HepG2 (cell line): Measurements from ENCODE around the gene CREG2. TPM values are rescaled to one million over a fixed set of nuclear protein-coding genes. Genes with fewer than 3 reads are reported as not detected.

Experiments used
- ASH2L ChIP-seq: fragments of 300-600, 200-600 bp; sonication (generic); IDR thresholded peaks from 2 replicates; pipeline ENCODE4 v1.7.0; 2017; ENCODE audit warnings: low read depth, mild to moderate bottlenecking, moderate library complexity, mixed read lengths, low read length; ENCODE audit not compliant: insufficient read length
- CCAR2 ChIP-seq: fragments of 200-400 bp; formaldehyde crosslinking; optimal IDR thresholded peaks from 2 replicates; pipeline ENCODE3; 2018; ENCODE audit warnings: low read depth, mild to moderate bottlenecking, low read length, moderate library complexity
- E2F2 ChIP-seq: sonication (generic); formaldehyde crosslinking; IDR thresholded peaks from 2 replicates; pipeline ENCODE4 v1.4.0; 2020; ENCODE audit warnings: missing genetic modification reagents, borderline replicate concordance
- E2F5 ChIP-seq: sonication (generic); formaldehyde crosslinking; conservative IDR thresholded peaks from 2 replicates; pipeline ENCODE4 v1.4.0; 2020; ENCODE audit warnings: missing genetic modification reagents
- ELF3 ChIP-seq: IDR thresholded peaks from 2 replicates; pipeline ENCODE4 v1.6.1; 2016; ENCODE audit warnings: missing genetic modification reagents, missing compliant biosample characterization
- EZH2 ChIP-seq: conservative IDR thresholded peaks from 2 replicates; pipeline ENCODE4 v1.6.1; 2012; ENCODE audit warnings: mild to moderate bottlenecking, low read depth, low read length, moderate library complexity
- FOXK1 ChIP-seq: sonication (generic); formaldehyde crosslinking; IDR thresholded peaks from 2 replicates; pipeline ENCODE4 v1.4.0; 2020; ENCODE audit warnings: low read depth, missing genetic modification reagents, borderline replicate concordance
- HDAC2 ChIP-seq: sonication (generic); formaldehyde crosslinking; IDR thresholded peaks from 2 replicates; pipeline ENCODE4 v1.4.0; 2020; ENCODE audit warnings: missing genetic modification reagents
- HOXD1 ChIP-seq: sonication (generic); formaldehyde crosslinking; IDR thresholded peaks from 2 replicates; pipeline ENCODE4 v1.5.0; 2020; ENCODE audit warnings: missing genetic modification reagents
- JARID2 ChIP-seq: sonication (generic); formaldehyde crosslinking; IDR thresholded peaks from 2 replicates; pipeline ENCODE4 v1.8.1; 2023; ENCODE audit warnings: missing genetic modification reagents, inconsistent platforms; ENCODE audit not compliant: insufficient replicate concordance
- RARA ChIP-seq: IDR thresholded peaks from 2 replicates; pipeline ENCODE4 v1.6.1; 2016; ENCODE audit warnings: missing genetic modification reagents, missing compliant biosample characterization
- RCOR2 ChIP-seq: IDR thresholded peaks from 2 replicates; pipeline ENCODE4 v1.6.1; 2016; ENCODE audit warnings: missing biosample characterization, missing genetic modification reagents
- THAP7 ChIP-seq: sonication (generic); formaldehyde crosslinking; IDR thresholded peaks from 2 replicates; pipeline ENCODE4 v1.8.1; 2023; ENCODE audit warnings: mild to moderate bottlenecking, missing genetic modification reagents
- ZC3H4 ChIP-seq: sonication (generic); formaldehyde crosslinking; IDR thresholded peaks from 2 replicates; pipeline ENCODE4 v1.4.0; 2020; ENCODE audit warnings: missing genetic modification reagents, borderline replicate concordance
- ZNF136 ChIP-seq: sonication (generic); formaldehyde crosslinking; IDR thresholded peaks from 2 replicates; pipeline ENCODE4 v1.8.1; 2022; ENCODE audit warnings: low read depth, mild to moderate bottlenecking, moderate library complexity, missing genetic modification reagents
- ZNF414 ChIP-seq: sonication (generic); formaldehyde crosslinking; IDR thresholded peaks from 2 replicates; pipeline ENCODE4 v1.5.0; 2020; ENCODE audit warnings: missing genetic modification reagents
- ZNF580 ChIP-seq: IDR thresholded peaks from 2 replicates; pipeline ENCODE4 v1.6.1; 2016; ENCODE audit warnings: low read depth, borderline replicate concordance
- ZNF839 ChIP-seq: sonication (generic); formaldehyde crosslinking; IDR thresholded peaks from 2 replicates; pipeline ENCODE4 v1.4.0; 2020; ENCODE audit warnings: missing genetic modification reagents, mild to moderate bottlenecking, borderline replicate concordance
- polyA plus RNA-seq, 8 experiments: library from polyadenylated mRNA; depleted of rRNA in 3 of 8; stranded (reverse) in 7 of 8; unstranded in 1 of 8; fragments of >200 nt; fragmentation: Illumina TruSeq in 4 of 8; extraction: Trizol in 4 of 8; gene quantifications; 2 replicates each; pipeline versions ENCODE4 v1.2.1 to v1.2.3, GENCODE V29; 2011 to 2016; ENCODE audit warnings: low read depth in 4 of 8, missing spikeins in 1 of 8, mixed read lengths in 1 of 8; ENCODE audit not compliant: insufficient read depth in 1 of 8
- total RNA-seq, 5 experiments: library from RNA; depleted of rRNA; stranded (reverse); fragments of >200 nt; fragmentation: Illumina TruSeq; extraction: Trizol; gene quantifications; 2 replicates each; pipeline ENCODE4 v1.2.3, GENCODE V29; 2016; ENCODE audit warnings: low read depth in 1 of 5
- TF ChIP-seq, protein P1 (sequence below): sonication (generic); formaldehyde crosslinking; IDR thresholded peaks from 2 replicates; pipeline ENCODE4 v1.4.0; 2020; ENCODE audit warnings: missing genetic modification reagents, borderline replicate concordance
- TF ChIP-seq, protein P2 (sequence below): sonication (generic); formaldehyde crosslinking; IDR thresholded peaks from 2 replicates; pipeline ENCODE4 v1.8.0; 2022; ENCODE audit warnings: mild to moderate bottlenecking, missing genetic modification reagents

CREG2 gene
- total and polyA plus RNA-seq, 2 of the 13 experiments (the other 11 are each of a cell fraction or from before 2014, with no cell fraction given) = 0.18 to 0.26 TPM

DNA sequence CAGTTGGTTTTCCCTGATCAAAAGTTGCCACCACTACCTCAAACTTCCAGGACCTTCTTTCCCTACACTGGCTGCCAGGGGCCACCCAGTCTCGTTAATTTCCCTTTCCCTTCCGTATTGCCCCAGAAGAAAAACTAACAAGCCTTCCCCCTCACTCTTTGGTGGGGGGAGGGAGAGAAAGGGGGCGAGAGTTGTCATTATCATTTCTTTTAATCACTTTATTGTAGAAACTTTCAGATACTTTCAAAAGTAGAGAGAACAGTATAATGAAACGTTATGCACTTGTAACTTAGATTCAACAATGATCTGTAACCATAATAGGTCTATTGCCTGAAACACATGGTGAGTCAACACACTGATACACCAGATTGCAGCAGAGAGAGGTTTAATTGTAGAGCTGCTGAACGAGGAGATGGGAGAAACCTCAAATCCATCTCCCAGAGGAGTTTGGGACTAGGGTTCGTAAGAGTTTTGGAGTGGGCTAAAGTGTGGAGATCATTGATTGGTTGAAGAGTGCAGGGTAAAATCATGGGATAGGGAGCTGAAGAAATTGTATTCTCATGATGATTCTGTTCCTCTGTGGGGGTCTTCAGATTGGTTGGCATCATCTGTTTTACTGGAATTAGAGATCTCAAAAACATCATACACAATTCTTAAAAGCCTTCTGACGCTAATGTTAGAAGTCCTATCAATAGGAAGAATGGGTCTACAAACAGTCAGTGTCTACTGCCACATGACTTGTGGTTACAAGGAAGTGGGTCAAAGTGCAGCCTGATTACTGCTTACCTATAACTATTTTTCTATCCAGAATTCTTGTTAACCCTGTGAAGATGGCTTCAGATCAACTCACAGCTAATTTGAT is 76.2 kb downstream of the CREG2 start (continued):
- TF ChIP-seq, protein P1, sequence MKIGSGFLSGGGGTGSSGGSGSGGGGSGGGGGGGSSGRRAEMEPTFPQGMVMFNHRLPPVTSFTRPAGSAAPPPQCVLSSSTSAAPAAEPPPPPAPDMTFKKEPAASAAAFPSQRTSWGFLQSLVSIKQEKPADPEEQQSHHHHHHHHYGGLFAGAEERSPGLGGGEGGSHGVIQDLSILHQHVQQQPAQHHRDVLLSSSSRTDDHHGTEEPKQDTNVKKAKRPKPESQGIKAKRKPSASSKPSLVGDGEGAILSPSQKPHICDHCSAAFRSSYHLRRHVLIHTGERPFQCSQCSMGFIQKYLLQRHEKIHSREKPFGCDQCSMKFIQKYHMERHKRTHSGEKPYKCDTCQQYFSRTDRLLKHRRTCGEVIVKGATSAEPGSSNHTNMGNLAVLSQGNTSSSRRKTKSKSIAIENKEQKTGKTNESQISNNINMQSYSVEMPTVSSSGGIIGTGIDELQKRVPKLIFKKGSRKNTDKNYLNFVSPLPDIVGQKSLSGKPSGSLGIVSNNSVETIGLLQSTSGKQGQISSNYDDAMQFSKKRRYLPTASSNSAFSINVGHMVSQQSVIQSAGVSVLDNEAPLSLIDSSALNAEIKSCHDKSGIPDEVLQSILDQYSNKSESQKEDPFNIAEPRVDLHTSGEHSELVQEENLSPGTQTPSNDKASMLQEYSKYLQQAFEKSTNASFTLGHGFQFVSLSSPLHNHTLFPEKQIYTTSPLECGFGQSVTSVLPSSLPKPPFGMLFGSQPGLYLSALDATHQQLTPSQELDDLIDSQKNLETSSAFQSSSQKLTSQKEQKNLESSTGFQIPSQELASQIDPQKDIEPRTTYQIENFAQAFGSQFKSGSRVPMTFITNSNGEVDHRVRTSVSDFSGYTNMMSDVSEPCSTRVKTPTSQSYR (CRISPR knock-in tag) = peak; percentile 45; the same call in 1 of the 2 replicates
- TF ChIP-seq E2F5 (CRISPR knock-in tag) = no peak
- 0 out of 2 replicates have a peak, but pooled peaks have one; percentile 41 for TF ChIP-seq HOXD1 (CRISPR knock-in tag)
- peak; percentile 87 for TF ChIP-seq ELF3 (CRISPR knock-in tag)
- peak; percentile 73 for TF ChIP-seq JARID2 (CRISPR knock-in tag)
- TF ChIP-seq THAP7 (CRISPR knock-in tag) = no peak; the same call in 1 of the 2 replicates
- TF ChIP-seq ZNF580 = no peak; the same call in 1 of the 2 replicates
- no peak for TF ChIP-seq EZH2
- no peak for TF ChIP-seq ZNF839 (CRISPR knock-in tag)
- TF ChIP-seq CCAR2 = no peak
- TF ChIP-seq E2F2 (CRISPR knock-in tag) = 0 out of 2 replicates have a peak, but pooled peaks have one; percentile 29
- TF ChIP-seq RARA (CRISPR knock-in tag) = no peak
- TF ChIP-seq ASH2L = peak; percentile 66
- no peak for TF ChIP-seq HDAC2 (CRISPR knock-in tag)
- TF ChIP-seq, protein P2, sequence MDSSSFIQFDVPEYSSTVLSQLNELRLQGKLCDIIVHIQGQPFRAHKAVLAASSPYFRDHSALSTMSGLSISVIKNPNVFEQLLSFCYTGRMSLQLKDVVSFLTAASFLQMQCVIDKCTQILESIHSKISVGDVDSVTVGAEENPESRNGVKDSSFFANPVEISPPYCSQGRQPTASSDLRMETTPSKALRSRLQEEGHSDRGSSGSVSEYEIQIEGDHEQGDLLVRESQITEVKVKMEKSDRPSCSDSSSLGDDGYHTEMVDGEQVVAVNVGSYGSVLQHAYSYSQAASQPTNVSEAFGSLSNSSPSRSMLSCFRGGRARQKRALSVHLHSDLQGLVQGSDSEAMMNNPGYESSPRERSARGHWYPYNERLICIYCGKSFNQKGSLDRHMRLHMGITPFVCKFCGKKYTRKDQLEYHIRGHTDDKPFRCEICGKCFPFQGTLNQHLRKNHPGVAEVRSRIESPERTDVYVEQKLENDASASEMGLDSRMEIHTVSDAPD (CRISPR knock-in tag) = no peak
- TF ChIP-seq RCOR2 (CRISPR knock-in tag) = peak; percentile 49; the same call in 1 of the 2 replicates
- TF ChIP-seq ZNF136 (CRISPR knock-in tag) = no peak
- TF ChIP-seq FOXK1 (CRISPR knock-in tag) = no peak
- TF ChIP-seq ZC3H4 (CRISPR knock-in tag) = no peak
- TF ChIP-seq ZNF414 (CRISPR knock-in tag) = no peak
